BLaER1 treated with 17β-estradiol and CSF1 and Interleukin-3, amounts not matched to agents 10 nM and 100 nM (cell line): Measurements from ENCODE around the gene ARID3C.

Experiments used
- H3K27ac ChIP-seq, 11 experiments: shearing (Covaris generic); formaldehyde crosslinking; 2 replicates each; pipeline ENCODE4 v1.8.1; 2022
- H3K27me3 ChIP-seq, 11 experiments: shearing (Covaris generic); formaldehyde crosslinking; 2 replicates each; pipeline ENCODE4 v1.8.1; 2022
- H3K36me3 ChIP-seq, 11 experiments: shearing (Covaris generic); formaldehyde crosslinking; 2 replicates each; pipeline ENCODE4 v1.8.1; 2022
- H3K4me1 ChIP-seq, 10 experiments: shearing (Covaris generic); formaldehyde crosslinking; 2 replicates each; pipeline ENCODE4 v1.8.1; 2022
- H3K4me2 ChIP-seq, 11 experiments: shearing (Covaris generic); formaldehyde crosslinking; 2 replicates each; pipeline ENCODE4 v1.8.1; 2022
- H3K4me3 ChIP-seq, 10 experiments: shearing (Covaris generic); formaldehyde crosslinking; 2 replicates each; pipeline ENCODE4 v1.8.1; 2022
- H3K9ac ChIP-seq, 11 experiments: shearing (Covaris generic); formaldehyde crosslinking; 2 replicates each; pipeline ENCODE4 v1.8.1; 2022
- H3K9me3 ChIP-seq, 11 experiments: shearing (Covaris generic); formaldehyde crosslinking; replicated peaks in 1 of 11; 2 replicates each; pipeline ENCODE4 v1.8.1; 2022
- H4K20me1 ChIP-seq, 11 experiments: shearing (Covaris generic); formaldehyde crosslinking; 2 replicates each; pipeline ENCODE4 v1.8.1; 2022
- Cebpa-rat ChIP-seq, 11 experiments: shearing (Covaris generic); IDR thresholded peaks; 2 replicates each; pipeline ENCODE4 v1.8.1; 2022

Gene ARID3C

GRCh38 chr9:34576597-34577399 is 52.1 kb downstream of the ARID3C start:
- Histone ChIP-seq H3K36me3 (no peaks in the 10 kb centered on the region), H3K27me3 (peaks cover 66 to 85% (median 76%) of the 10 kb centered on the region in 11 experiments), H3K9ac (no peak overlapping the region), H3K9me3 (no peaks in the 10 kb centered on the region), H3K4me1 (peaks cover 0 to 7% (median 3%) of the 10 kb centered on the region in 10 experiments; a peak in 7 of 20 replicates), H3K4me2 (no peak overlapping the region), H3K4me3 (no peak overlapping the region), H4K20me1 (peaks cover 0 to 59% (median 20%) of the 10 kb centered on the region in 11 experiments; a peak in 13 of 22 replicates), H3K27ac (no peak overlapping the region)
- TF ChIP-seq Cebpa-rat (IDR thresholded peaks at IDR 0.05), result no peak

GRCh38 chr9:34575862-34576596 is 52.8 kb downstream of the ARID3C start:
- peak overlapping the region in 1 of 11 experiments; percentile 12; a peak in 1 of 22 replicates for H3K4me2 ChIP-seq
- peaks cover 0 to 59% (median 20%) of the 10 kb centered on the region in 11 experiments; a peak in 13 of 22 replicates for H4K20me1 ChIP-seq
- H3K4me3 ChIP-seq, result no peak overlapping the region
- peaks cover 62 to 78% (median 69%) of the 10 kb centered on the region in 11 experiments for H3K27me3 ChIP-seq
- H3K9ac ChIP-seq, result no peak overlapping the region
- peaks cover 0 to 13% (median 3%) of the 10 kb centered on the region in 10 experiments; a peak in 7 of 20 replicates for H3K4me1 ChIP-seq
- no peaks in the 10 kb centered on the region for H3K36me3 ChIP-seq
- no peak for TF ChIP-seq Cebpa-rat (IDR thresholded peaks at IDR 0.05)
- no peaks in the 10 kb centered on the region for H3K9me3 ChIP-seq
- H3K27ac ChIP-seq, result no peak overlapping the region

DNA sequence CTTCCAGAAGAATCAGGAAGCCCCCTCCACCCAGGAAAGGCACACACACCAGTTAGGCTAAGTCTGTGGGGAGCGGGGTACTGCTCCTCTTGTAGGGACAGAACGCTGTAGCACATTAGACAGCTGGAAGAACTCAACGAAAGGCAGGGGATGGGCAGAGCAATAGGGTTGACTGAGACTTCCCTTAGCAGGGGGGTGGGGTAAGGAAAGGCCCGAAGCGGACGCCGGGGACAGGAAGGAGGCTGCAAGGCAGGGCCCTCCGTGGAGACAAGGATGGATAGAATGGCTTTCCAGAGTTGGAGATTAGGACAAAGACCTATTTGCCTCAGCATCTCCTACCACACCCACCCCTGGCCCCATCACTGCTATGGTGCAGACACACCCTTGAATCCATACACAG is 53.6 kb downstream of the ARID3C start:
- Histone ChIP-seq H3K9me3 (no peaks in the 10 kb centered on the region), H3K4me2 (0 out of 22 replicates have a peak overlapping the region, but pooled peaks of 2 of the 11 experiments have one; percentile 11 to 12), H4K20me1 (peaks cover 0 to 51% (median 20%) of the 10 kb centered on the region in 11 experiments; a peak in 13 of 22 replicates), H3K4me3 (no peak overlapping the region), H3K27ac (no peak overlapping the region), H3K36me3 (no peaks in the 10 kb centered on the region), H3K4me1 (peaks cover 0 to 13% (median 3%) of the 10 kb centered on the region in 10 experiments; a peak in 7 of 20 replicates), H3K9ac (no peak overlapping the region), H3K27me3 (peaks cover 54 to 70% (median 61%) of the 10 kb centered on the region in 11 experiments)
- no peak for TF ChIP-seq Cebpa-rat (IDR thresholded peaks at IDR 0.05)

DNA sequence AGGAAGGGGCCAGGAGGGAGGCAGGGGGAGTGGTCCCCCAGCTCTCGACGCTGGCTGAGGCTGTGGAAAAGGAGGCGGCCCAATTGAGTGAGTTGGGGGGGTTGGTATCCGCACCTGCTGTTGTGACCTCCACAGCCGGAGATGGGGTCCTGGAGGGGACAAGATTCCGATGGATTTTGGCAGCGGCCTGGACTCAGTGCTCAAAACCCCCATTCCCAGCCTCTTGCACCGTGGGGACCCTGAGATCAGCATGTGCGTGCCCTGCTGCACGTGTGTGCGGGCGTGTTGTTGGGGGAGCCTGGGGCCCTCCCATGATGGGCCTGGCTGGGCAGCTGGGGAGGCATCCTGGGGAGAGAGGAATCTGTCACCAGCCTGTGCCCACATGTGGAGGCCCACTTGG is 54.3 kb downstream of the ARID3C start:
- Histone ChIP-seq H3K9ac (no peak overlapping the region), H3K4me1 (peaks cover 0 to 13% (median 3%) of the 10 kb centered on the region in 10 experiments; a peak in 7 of 20 replicates), H3K27me3 (peaks cover 47 to 63% (median 54%) of the 10 kb centered on the region in 11 experiments), H3K4me2 (0 out of 22 replicates have a peak overlapping the region, but pooled peaks of 1 of the 11 experiments have one; percentile 12), H3K36me3 (no peaks in the 10 kb centered on the region), H3K4me3 (no peak overlapping the region), H4K20me1 (peaks cover 0 to 44% (median 15%) of the 10 kb centered on the region in 11 experiments; a peak in 12 of 22 replicates), H3K9me3 (no peaks in the 10 kb centered on the region), H3K27ac (no peak overlapping the region)
- no peak for TF ChIP-seq Cebpa-rat (IDR thresholded peaks at IDR 0.05)

GRCh38 chr9:34573599-34574325 is 55.1 kb downstream of the ARID3C start:
- TF ChIP-seq Cebpa-rat (IDR thresholded peaks at IDR 0.05), result no peak
- peaks cover 0 to 13% (median 3%) of the 10 kb centered on the region in 10 experiments; a peak in 7 of 20 replicates for H3K4me1 ChIP-seq

GRCh38 chr9:34572628-34573027 is 56.2 kb downstream of the ARID3C start:
- Histone ChIP-seq H3K4me3 (no peak overlapping the region), H3K36me3 (no peaks in the 10 kb centered on the region), H3K27ac (no peak overlapping the region), H3K4me1 (peaks cover 0 to 13% (median 1%) of the 10 kb centered on the region in 10 experiments; a peak in 5 of 20 replicates), H3K9ac (no peak overlapping the region), H3K9me3 (no peaks in the 10 kb centered on the region), H4K20me1 (peaks cover 0 to 30% (median 10%) of the 10 kb centered on the region in 11 experiments; a peak in 11 of 22 replicates), H3K4me2 (no peak overlapping the region), H3K27me3 (peaks cover 28 to 44% (median 36%) of the 10 kb centered on the region in 11 experiments)
- TF ChIP-seq Cebpa-rat (IDR thresholded peaks at IDR 0.05), result no peak

More at GRCh38 chr9:34573599-34574325, 55.1 kb downstream of the ARID3C start:
- no peaks in the 10 kb centered on the region for H3K9me3 ChIP-seq
- peaks cover 39 to 55% (median 46%) of the 10 kb centered on the region in 11 experiments for H3K27me3 ChIP-seq
- H3K9ac ChIP-seq, result no peak overlapping the region
- H3K4me2 ChIP-seq, result no peak overlapping the region
- H3K36me3 ChIP-seq, result no peaks in the 10 kb centered on the region
- H3K27ac ChIP-seq, result no peak overlapping the region
- H4K20me1 ChIP-seq, result peaks cover 0 to 39% (median 15%) of the 10 kb centered on the region in 11 experiments; a peak in 11 of 22 replicates
- no peak overlapping the region for H3K4me3 ChIP-seq

- Histone ChIP-seq H3K9me3 (no peaks in the 10 kb centered on the region), H3K27me3 (peaks cover 22 to 44% (median 31%) of the 10 kb centered on the region in 11 experiments), H3K36me3 (no peaks in the 10 kb centered on the region), H3K27ac (no peak overlapping the region), H3K9ac (no peak overlapping the region), H3K4me1 (peaks cover 0 to 13% (median 1%) of the 10 kb centered on the region in 10 experiments; a peak in 5 of 20 replicates), H4K20me1 (peaks cover 0 to 27% (median 9%) of the 10 kb centered on the region in 11 experiments; a peak in 11 of 22 replicates), H3K4me2 (peak overlapping the region in 2 of 11 experiments; percentile 35; a peak in 2 of 22 replicates), H3K4me3 (no peak overlapping the region)
- TF ChIP-seq Cebpa-rat (IDR thresholded peaks at IDR 0.05), result no peak
These were observed 56.8 kb downstream of the ARID3C start for GRCh38 chr9:34572092-34572491.

DNA sequence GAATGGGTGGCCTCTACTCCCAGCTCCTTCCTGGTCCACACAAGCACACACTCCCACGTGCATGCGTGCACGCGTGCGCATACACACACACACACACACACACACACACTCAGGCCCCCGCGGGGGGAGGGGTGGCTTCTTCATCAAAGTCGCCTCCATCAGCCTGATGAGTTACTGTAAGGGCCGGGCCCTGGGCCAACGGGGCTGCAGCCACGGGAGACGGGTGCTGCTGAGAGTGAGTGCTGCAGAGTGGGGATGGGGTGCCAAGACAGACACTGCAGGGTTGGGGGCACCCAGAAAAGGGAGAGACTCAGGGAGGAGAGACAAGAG is 57.4 kb downstream of the ARID3C start:
- H3K27ac ChIP-seq, result no peak overlapping the region
- peaks cover 16 to 39% (median 24%) of the 10 kb centered on the region in 11 experiments for H3K27me3 ChIP-seq
- no peak overlapping the region for H3K9ac ChIP-seq
- no peaks in the 10 kb centered on the region for H3K9me3 ChIP-seq
- peak overlapping the region in 1 of 11 experiments; percentile 35; a peak in 1 of 22 replicates for H3K4me2 ChIP-seq
- TF ChIP-seq Cebpa-rat (IDR thresholded peaks at IDR 0.05), result no peak
- H3K4me1 ChIP-seq, result peaks cover 0 to 13% (median 1%) of the 10 kb centered on the region in 10 experiments; a peak in 5 of 20 replicates
- H3K36me3 ChIP-seq, result no peaks in the 10 kb centered on the region
- H4K20me1 ChIP-seq, result peaks cover 0 to 21% (median 5%) of the 10 kb centered on the region in 11 experiments; a peak in 11 of 22 replicates
- no peak overlapping the region for H3K4me3 ChIP-seq
